Measurements from ENCODE around the gene TPTE. TPM values are rescaled to one million over a fixed set of nuclear protein-coding genes. Genes with fewer than 3 reads are reported as not detected.
"Not testable (repeated sequence)": the region's sequence is repeated elsewhere in the genome, so short reads cannot be mapped to it uniquely, and the experiment has no call there.

Gene TPTE
- total and polyA plus RNA-seq, 9 of the 15 experiments (the other 6 are each of a cell fraction or from before 2014, with no cell fraction given) = 0.59 to 4.4 (median 2.4) TPM

- H3K79me2 ChIP-seq (ENCODE audit: control insufficient read depth, insufficient read depth, low read length); H3K9me1 ChIP-seq (ENCODE audit: control insufficient read depth, insufficient read depth, low read length); H3K27ac ChIP-seq (ENCODE audit: extremely low read depth, low read depth, low read length); CTCF ChIA-PET (ENCODE audit: low intra/inter-chr PET ratio); H3K4me2 ChIP-seq (ENCODE audit: insufficient read depth, low read length); H3K4me1 ChIP-seq (replicated peaks in 1 of 2; ENCODE audit: control insufficient read depth in 2 of 2, insufficient read depth in 2 of 2, low read length in 2 of 2); FAIRE-seq; H3K27me3 ChIP-seq (ENCODE audit: control insufficient read depth in 2 of 2, insufficient read depth in 2 of 2, low read length in 2 of 2); ATAC-seq; H3K9ac ChIP-seq (ENCODE audit: insufficient read depth in 1 of 2, low read depth in 2 of 2, low read length in 2 of 2); DNase-seq (ENCODE audit: extremely low read depth in 1 of 4, low spot score in 3 of 4); BruUV-seq (replicated peaks); POLR2A ChIA-PET; H2AFZ ChIP-seq (ENCODE audit: low read depth, low read length); H3K9me3 ChIP-seq (replicated peaks; ENCODE audit: control insufficient read depth, insufficient read depth, low read depth, low read length); intact Hi-C loops (cut with micrococcal nuclease); in situ Hi-C loops (cut with MboI); H4K20me1 ChIP-seq (replicated peaks; ENCODE audit: control insufficient read depth, insufficient read depth, low read length); H3K36me3 ChIP-seq (ENCODE audit: control insufficient read depth, insufficient read depth, low read length); H3K4me3 ChIP-seq: not testable (repeated sequence)
- WGBS (ENCODE audit: insufficient coverage, low coverage, missing lambda C conversion rate) = 2% methylated on average over 3 of the region's 3 CpGs
- TF ChIP-seq PHF20 (IDR thresholded peaks at IDR 0.05; ENCODE audit: partially characterized antibody) (peak; percentile 26), ZNF512 (tag; IDR thresholded peaks at IDR 0.05) (peak; percentile 97), OTX1 (CRISPR knock-in tag; IDR thresholded peaks at IDR 0.05) (peak; percentile 65; the same call in 1 of the 2 replicates), ELF4 (CRISPR knock-in tag; IDR thresholded peaks at IDR 0.05) (peak; percentile 72; the same call in 1 of the 2 replicates)
Observed at GRCh38 chr21:10617133-10617752, 95.9 kb downstream of the TPTE start.

Measured in K562 (cell line).